ENCODE data around the gene ABCF3.
"Not testable (repeated sequence)": the region's sequence is repeated elsewhere in the genome, so short reads cannot be mapped to it uniquely, and the experiment has no call there.

DNA sequence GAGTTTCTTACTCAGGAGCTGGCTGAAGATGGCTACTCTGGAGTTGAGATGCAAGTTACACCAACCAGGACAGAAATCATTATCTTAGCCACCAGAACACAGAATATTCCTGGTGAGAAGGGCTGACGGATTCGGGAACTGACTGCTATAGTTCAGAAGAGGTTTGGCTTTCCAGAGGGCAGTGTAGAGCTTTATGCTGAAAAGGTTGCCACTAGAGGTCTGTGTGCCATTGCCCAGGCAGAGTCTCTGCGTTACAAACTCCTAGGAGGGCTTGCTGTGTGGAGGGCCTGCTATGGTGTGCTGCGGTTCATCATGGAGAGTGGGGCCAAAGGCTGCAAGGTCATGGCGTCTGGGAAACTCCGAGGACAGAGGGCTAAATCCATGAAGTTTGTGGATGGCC is 36.2 kb upstream of the ABCF3 start:
- TF ChIP-seq POLR2A (IDR thresholded peaks at IDR 0.05), result not testable (repeated sequence)
- TF ChIP-seq, protein P1, sequence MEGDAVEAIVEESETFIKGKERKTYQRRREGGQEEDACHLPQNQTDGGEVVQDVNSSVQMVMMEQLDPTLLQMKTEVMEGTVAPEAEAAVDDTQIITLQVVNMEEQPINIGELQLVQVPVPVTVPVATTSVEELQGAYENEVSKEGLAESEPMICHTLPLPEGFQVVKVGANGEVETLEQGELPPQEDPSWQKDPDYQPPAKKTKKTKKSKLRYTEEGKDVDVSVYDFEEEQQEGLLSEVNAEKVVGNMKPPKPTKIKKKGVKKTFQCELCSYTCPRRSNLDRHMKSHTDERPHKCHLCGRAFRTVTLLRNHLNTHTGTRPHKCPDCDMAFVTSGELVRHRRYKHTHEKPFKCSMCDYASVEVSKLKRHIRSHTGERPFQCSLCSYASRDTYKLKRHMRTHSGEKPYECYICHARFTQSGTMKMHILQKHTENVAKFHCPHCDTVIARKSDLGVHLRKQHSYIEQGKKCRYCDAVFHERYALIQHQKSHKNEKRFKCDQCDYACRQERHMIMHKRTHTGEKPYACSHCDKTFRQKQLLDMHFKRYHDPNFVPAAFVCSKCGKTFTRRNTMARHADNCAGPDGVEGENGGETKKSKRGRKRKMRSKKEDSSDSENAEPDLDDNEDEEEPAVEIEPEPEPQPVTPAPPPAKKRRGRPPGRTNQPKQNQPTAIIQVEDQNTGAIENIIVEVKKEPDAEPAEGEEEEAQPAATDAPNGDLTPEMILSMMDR (IDR thresholded peaks at IDR 0.05), result not testable (repeated sequence)
